ENCODE measurements around the gene DPP7. TPM values are rescaled to one million over a fixed set of nuclear protein-coding genes. Genes with fewer than 3 reads are reported as not detected.
A peak's percentile ranks its signal among the peaks of the same experiment; 100 is the strongest.

Gene DPP7
- total and polyA plus RNA-seq, 2 experiments from 2014 or later = 19.7 to 26.8 TPM

DNA sequence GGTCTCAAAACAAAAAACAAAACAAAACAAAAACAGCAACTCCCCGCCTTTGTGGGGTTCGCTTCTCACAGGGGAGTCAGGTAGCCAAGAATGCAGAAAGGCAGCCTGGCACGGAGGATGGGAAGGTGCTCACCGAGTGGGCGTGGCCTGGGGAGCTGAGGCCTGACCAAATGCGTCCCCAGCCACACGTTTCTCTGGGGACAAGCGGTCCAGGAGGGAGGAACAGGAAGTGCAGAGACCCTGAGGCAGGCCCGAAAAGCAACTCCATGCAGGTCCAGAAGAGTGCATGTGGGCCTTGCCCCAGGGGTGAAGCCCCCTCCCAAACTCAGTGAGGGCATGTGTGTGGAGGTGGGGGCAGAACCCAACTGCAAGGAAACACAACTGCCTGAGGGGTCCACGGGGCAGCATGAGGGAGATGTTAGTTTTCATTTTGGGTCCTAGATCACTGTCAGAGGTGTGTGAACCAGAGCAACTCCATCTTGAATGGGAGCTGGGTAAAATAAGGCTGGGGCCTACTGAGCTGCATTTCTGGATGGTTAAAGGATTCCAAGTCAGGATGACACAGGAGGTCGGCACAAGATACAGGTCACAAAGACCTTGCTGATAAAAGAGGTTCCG, 39.8 kb downstream of the DPP7 start:
- Histone ChIP-seq H3K9me2 (ENCODE audit: insufficient read depth) (no peaks in the 10 kb centered on the region), H2AFZ (no peak overlapping the region), H4K20me1 (replicated peaks; ENCODE audit: insufficient read depth) (0 out of 2 replicates have a peak, but pooled peaks cover 3% of the 10 kb centered on the region), H3K4me1 (ENCODE audit: insufficient read depth) (peaks cover 29% of the 10 kb centered on the region), H3F3A (replicated peaks; ENCODE audit: low read depth) (peaks cover 31% of the 10 kb centered on the region), H3K4me3 (no peak overlapping the region; the same call in 1 of the 2 replicates), H3K27ac (ENCODE audit: low read depth) (peak overlapping the region; percentile 47; the same call in 1 of the 2 replicates), H3K4me2 (0 out of 2 replicates have a peak overlapping the region, but pooled peaks have one; percentile 20), H3K79me2 (replicated peaks; ENCODE audit: insufficient read depth) (no peaks in the 10 kb centered on the region), H3K27me3 (ENCODE audit: insufficient read depth) (peaks cover 37% of the 10 kb centered on the region), H3K36me3 (ENCODE audit: insufficient read depth) (no peaks in the 10 kb centered on the region)
- TF ChIP-seq NANOG (IDR thresholded peaks at IDR 0.05; ENCODE audit: borderline replicate concordance) (no peak), STAT1 (IDR thresholded peaks at IDR 0.05; ENCODE audit: unreplicated experiment) (no peak), EZH2phosphoT487 (IDR thresholded peaks at IDR 0.05; ENCODE audit: unreplicated experiment) (no peak), EZH2 (IDR thresholded peaks at IDR 0.05; ENCODE audit: low read depth, unreplicated experiment) (no peak), POLR2AphosphoS5 (IDR thresholded peaks at IDR 0.05; ENCODE audit: low read depth) (no peak), ZNF114 (CRISPR knock-in tag; IDR thresholded peaks at IDR 0.05) (no peak), JUNB (IDR thresholded peaks at IDR 0.05; ENCODE audit: unreplicated experiment) (no peak)
- TF ChIP-seq, protein P1, sequence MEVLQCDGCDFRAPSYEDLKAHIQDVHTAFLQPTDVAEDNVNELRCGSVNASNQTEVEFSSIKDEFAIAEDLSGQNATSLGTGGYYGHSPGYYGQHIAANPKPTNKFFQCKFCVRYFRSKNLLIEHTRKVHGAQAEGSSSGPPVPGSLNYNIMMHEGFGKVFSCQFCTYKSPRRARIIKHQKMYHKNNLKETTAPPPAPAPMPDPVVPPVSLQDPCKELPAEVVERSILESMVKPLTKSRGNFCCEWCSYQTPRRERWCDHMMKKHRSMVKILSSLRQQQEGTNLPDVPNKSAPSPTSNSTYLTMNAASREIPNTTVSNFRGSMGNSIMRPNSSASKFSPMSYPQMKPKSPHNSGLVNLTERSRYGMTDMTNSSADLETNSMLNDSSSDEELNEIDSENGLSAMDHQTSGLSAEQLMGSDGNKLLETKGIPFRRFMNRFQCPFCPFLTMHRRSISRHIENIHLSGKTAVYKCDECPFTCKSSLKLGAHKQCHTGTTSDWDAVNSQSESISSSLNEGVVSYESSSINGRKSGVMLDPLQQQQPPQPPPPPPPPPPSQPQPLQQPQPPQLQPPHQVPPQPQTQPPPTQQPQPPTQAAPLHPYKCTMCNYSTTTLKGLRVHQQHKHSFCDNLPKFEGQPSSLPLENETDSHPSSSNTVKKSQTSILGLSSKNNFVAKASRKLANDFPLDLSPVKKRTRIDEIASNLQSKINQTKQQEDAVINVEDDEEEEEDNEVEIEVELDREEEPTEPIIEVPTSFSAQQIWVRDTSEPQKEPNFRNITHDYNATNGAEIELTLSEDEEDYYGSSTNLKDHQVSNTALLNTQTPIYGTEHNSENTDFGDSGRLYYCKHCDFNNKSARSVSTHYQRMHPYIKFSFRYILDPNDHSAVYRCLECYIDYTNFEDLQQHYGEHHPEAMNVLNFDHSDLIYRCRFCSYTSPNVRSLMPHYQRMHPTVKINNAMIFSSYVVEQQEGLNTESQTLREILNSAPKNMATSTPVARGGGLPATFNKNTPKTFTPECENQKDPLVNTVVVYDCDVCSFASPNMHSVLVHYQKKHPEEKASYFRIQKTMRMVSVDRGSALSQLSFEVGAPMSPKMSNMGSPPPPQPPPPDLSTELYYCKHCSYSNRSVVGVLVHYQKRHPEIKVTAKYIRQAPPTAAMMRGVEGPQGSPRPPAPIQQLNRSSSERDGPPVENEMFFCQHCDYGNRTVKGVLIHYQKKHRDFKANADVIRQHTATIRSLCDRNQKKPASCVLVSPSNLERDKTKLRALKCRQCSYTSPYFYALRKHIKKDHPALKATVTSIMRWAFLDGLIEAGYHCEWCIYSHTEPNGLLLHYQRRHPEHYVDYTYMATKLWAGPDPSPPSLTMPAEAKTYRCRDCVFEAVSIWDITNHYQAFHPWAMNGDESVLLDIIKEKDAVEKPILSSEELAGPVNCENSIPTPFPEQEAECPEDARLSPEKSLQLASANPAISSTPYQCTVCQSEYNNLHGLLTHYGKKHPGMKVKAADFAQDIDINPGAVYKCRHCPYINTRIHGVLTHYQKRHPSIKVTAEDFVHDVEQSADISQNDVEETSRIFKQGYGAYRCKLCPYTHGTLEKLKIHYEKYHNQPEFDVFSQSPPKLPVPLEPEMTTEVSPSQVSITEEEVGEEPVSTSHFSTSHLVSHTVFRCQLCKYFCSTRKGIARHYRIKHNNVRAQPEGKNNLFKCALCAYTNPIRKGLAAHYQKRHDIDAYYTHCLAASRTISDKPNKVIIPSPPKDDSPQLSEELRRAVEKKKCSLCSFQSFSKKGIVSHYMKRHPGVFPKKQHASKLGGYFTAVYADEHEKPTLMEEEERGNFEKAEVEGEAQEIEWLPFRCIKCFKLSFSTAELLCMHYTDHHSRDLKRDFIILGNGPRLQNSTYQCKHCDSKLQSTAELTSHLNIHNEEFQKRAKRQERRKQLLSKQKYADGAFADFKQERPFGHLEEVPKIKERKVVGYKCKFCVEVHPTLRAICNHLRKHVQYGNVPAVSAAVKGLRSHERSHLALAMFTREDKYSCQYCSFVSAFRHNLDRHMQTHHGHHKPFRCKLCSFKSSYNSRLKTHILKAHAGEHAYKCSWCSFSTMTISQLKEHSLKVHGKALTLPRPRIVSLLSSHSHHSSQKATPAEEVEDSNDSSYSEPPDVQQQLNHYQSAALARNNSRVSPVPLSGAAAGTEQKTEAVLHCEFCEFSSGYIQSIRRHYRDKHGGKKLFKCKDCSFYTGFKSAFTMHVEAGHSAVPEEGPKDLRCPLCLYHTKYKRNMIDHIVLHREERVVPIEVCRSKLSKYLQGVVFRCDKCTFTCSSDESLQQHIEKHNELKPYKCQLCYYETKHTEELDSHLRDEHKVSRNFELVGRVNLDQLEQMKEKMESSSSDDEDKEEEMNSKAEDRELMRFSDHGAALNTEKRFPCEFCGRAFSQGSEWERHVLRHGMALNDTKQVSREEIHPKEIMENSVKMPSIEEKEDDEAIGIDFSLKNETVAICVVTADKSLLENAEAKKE (CRISPR knock-in tag; IDR thresholded peaks at IDR 0.05) = no peak
- Mint-ChIP-seq H3K4me3 (no peak overlapping the region; the same call in 2 of the 3 replicates), H3K27me3 (ENCODE audit: insufficient read depth, low read depth, poor library complexity) (peaks cover 46% of the 10 kb centered on the region), H3K4me1 (peaks cover 22% of the 10 kb centered on the region), H3K9me3 (no peaks in the 10 kb centered on the region; the same call in 2 of the 3 replicates), H3K36me3 (ENCODE audit: low read depth) (no peaks in the 10 kb centered on the region; the same call in 2 of the 3 replicates), H3K27ac (peak overlapping the region; percentile 38)
- DNase-seq (ENCODE audit: low spot score) (peak; percentile 77), ATAC-seq (no peak)
